ENCODE results near the gene UPK3A.
"Not testable (repeated sequence)": the region's sequence is repeated elsewhere in the genome, so short reads cannot be mapped to it uniquely, and the experiment has no call there.

UPK3A gene

DNA sequence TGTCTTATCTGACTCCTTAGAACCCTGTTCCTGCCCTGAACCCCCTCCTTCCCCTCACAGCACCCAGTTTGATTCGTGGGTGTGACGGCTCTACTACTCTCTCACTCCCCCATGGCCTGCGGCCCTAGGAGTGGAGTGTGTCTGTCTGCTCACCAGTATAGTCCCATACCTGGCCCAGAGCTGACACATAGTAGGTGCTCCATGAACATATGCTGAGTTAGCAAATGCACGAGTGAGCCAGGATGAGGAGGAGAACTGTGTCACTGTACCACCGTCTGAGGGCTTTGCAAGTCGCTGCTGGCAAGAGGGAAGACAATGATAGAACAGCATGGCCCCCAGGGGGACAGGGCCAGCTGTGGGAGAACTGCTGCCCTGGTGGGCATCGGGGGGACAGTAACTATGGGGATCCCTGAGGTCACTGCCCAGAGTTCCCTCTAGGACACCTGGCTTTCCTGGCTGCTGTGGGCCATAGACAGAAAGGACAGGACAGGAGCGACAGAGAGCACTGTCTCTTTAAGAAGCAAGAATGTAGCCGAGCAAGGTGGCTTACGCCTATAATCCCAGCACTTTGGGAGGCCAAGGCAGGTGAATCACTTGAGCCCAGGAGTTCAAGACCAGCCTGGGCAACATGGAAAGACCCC is 24.9 kb upstream of the UPK3A start:
- DNase-seq, result no peak

DNA sequence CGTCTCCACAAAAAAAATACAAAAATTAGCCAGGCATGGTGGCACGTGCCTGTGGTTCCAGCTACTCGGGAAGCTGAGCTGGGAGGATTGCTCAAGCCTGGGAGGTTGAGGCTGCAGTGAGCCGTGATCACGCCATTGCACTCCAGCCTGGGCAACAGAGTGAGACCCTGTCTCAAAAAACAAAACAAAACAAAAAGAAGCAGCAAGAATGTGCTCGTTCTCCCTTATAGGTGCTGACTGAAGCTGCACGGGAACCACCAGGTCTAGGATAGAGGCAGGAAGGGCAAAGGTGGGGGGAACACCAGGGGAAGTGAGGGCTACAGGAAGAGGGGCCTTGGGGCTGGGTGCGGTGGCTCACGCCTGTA is 24.4 kb upstream of the UPK3A start:
- DNase-seq, result not testable (repeated sequence)

DNA sequence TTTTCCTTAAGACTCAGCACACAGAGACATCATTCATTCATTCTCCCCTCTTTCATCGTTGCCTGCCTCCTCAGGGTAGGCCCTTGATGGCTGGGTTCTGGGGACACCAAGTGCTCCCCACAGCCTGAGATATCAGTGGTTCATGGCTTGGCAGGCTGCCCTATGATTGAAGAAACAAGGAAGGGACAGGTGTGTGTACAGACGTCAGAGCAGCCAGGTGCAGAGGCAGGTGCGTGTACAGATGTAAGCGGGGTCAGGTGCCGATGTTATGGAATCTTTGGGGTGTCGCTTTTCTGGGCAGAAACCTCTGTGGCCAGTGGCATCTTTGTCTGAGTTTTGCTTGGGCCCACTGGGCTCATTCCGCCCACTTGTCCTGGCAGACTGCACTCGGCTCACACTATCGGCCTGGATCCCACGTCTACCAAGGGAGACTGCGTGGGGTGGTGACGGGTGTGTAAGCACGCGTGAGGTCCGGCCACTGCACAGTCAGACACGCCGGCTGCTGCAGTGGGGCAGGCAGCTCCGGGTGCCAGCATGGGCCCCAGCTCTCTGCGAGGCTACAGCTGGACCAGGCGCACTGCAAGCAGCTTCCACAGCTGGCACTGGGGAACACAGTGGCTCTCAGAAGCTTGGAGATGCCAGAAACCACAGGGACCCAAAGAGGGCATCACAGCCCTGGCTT is 23.2 kb upstream of the UPK3A start:
- DNase-seq, result no peak

DNA sequence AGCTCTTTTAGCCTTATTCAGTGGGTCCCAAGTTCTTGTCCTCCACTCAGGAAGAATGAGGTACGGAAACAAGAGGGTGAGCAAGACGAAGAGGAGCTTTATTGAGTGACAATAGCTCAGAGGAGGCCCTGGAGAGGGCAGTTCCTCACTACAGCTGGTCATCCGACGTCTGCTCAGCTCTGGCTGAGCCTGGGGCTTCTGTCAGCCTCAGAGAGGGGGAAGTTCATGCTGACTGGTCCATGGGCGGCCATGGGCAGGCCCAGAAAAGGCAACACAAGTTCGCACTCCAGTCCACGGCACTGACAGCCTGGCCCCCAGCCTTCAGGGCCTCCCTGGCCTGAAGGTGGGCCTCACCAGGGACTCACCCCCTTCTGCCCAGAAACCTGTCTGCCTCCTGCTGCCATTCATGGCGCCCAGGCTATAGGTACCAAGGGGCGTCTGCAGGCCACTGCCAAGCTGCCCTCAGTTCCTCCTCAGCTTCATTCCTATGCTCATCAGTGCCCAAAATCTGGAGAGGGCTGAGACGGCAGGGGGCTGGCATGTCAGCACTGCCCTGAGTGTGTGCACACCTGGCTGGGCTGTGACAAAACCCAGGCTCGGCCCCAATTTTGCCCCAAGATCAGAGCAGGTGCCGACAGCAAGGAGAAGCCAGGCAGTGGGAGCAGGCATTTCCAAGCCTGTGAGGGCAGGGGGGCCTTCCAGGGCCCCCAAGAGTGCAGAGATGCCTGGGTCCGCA is 22.4 kb upstream of the UPK3A start:
- no peak for DNase-seq

DNA sequence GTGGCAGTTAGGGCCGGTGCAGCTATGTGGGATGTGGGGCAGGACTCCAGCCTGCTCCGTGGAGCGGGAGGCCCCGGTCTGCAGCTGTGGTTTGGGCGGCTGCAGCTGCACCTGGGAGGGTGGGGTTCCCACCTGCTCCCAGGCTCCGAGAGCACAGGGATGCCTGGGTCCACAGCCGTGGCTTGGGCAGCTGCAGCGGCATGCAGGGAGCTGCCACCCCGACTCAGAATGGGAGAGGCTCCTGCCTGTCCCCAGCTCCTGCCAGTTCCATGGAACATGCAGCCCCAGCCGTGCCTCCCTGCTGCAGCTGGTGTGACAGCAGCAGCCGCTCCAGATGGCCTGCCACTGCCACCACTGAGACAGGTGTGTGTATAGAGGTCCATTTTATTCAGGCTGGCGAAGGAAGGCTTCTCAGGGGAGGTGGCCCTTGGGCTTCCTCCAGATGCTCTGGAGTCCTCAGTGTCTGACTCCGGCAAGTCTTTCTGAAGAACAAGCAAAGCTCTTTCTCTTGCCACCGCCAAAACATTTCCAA is 21.8 kb upstream of the UPK3A start:
- no peak for DNase-seq

DNA sequence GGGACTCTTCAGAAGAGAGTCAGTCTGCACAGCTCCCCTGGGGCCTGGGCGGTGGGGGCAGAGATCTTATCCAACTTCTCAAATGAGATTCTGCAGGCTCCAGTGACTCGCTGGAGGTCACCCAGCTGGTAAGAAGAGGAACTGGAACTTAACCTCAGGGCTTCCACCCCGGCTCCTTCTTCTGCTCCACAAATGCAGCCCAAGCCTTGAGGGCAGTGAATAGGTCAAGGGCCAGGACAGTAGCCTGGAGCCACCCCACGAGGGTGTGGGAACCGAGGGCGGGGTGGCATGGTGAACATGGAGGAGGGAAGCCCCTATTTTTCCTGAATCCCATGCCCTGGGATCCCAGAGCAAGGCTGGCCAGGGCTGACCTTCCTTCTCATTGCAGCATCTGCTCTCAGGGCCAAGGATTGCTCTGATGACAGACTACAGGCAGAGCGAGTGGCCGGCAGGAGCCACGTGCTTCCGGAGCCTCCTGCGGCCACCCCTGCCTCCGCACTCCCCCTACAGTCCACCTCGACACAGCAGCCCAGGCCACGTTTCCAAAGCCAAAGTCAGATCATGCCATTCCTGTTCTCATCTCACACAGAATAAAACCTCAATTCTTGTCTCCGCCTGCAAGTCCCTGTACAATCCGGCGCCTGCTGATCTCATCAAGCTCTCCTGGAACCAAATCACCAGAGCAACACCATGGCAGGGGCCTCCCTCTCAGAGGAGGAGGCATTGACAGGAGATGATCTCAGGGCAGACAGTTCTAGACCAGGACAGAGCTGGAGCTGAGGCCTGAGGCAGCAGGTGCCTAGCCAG is 21.1 kb upstream of the UPK3A start:
- no peak for DNase-seq

DNA sequence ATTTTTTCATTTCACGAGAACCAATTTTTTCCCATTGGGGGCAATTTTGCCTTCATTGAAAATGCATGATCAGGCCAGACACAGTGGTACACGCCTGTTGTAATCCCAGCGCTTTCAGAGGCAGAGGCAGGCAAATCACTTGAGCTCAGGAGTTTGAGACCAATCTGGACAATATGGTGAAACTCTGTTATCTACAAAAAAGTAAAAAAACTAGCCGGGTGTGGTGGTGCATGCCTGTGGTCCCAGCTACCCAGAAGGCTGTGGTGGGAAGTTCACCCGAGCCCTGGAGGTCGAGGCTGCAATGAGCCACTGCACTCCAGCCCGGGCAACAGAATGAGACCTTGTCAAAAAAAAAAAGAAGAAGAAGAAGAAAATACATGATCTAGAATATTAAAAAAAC is 19.2 kb upstream of the UPK3A start:
- no peak for DNase-seq

DNA sequence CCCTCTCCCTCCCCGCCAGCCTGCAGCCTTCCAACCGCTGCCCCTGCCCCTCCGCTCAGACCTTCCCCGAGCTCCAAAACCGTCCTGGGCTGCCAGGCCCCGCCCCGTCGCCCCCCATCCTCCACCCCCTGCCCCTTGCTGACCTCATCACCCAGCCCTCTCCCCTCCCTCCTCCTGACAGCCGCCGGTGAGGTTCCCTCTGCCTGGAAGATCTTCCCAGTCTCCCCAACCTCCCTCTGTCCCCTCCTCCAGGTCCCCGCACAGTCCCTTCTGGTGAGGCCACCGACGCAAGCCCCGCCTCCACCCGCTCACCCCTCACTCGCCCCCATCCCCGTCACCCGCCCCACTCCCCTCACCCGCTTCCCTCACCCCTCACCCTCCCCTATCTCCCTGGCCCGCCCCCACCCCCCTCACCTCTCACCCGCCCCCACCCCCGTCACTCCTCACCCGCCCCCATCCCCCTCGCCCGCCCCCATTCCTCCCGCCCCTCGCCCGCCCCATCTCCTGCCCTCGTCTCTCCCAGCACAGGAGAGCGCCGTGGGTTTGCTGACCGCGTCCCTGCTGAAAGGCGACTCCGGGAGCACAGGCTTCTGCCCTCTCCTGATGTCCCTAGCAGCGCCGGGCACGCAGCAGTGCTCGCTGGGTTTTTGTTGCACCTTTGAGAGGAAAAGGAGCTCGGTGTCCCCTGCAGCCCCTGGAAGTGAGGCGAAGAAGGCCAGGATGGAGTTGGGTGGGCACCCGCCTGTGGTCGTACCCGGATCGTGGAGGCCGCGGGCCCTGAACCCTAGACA is 16.4 kb upstream of the UPK3A start:
- peak; percentile 54 to 65 for DNase-seq

DNA sequence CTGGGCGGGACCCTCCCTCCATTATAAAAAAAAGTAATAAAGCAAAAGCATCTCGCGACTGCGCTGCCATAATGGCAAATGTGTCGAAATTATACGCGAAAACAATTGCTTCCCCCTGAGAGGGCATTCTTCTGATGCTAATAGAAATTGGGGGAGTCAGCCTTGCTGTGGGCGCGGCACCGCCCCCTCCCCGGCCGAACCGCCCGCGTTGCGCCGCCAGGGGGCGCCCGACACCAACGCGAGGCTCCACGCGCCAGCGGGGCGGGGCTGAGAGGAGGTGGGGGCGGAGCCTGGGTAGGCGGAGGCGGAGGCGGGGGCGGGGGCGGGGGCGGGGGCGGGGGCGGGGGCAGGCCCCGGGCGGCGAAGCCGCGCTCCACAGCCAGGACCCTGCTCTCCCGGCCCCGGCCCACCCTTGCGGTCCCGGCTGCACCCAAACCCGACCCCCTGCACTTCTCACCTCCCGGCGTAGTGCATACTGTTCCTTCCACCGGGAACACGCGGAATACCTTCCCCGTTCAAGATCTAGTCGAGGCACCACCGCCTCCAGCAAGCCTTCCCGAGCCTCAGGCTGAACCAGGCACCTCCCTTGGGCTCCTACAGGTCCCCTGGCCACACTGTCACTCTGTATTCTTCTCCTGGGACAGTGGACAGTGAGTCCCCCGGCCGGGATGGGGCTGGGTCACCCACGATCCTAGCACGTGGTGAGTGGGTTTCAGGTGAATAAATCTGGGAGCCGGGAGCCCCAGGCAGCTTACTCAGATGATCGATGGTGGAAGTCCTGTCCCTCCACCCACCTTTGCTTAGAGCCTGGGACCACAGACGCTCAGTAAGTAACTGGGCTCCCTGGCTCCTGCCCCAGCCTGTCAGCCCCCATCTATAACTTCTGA is 15.5 kb upstream of the UPK3A start:
- peak; percentile 45 to 85 for DNase-seq

DNA sequence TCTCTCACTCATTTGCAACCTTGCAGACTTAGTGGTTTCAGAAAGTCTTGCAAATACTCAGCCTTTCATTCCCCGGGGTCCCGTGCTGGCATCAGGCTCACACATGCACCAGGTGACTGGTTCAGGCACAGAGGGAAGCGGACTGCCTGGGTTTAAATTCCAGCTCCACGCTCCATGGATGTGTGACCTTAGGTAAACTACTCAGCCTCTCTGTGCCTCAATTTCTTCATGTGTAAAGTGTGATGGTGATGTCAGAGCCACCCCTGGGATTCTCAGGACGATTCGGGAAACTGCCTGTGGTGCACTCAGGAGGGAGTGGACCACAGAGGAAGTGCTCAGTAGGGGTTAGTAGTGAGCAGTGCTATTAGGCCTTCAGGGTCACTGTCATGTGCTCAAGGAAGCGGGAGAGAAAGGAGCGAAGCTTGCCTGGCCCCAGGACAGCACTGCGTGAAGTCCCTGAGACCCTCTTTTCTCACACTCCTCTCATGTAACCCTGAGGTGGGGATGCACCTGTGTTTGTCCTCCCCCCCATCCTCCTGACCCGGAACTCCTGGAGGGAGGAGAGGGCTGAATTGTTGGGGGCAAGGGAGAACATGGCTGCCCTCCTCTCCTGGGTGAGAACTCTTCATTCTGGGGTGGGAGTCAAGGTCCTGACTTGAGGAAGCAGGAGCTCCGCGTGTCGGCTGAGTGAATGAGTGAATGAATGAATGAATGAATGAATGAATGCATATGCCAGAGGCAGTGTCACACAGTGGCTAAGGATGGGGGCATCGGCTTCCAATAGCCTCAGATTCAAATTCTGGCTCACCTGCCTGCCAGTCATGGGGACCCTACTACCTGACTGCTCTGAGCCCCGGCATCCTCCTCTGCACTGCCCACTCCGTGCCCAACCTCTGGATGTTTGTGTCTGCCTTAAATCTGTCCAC is 14.4 kb upstream of the UPK3A start:
- DNase-seq, result no peak

DNA sequence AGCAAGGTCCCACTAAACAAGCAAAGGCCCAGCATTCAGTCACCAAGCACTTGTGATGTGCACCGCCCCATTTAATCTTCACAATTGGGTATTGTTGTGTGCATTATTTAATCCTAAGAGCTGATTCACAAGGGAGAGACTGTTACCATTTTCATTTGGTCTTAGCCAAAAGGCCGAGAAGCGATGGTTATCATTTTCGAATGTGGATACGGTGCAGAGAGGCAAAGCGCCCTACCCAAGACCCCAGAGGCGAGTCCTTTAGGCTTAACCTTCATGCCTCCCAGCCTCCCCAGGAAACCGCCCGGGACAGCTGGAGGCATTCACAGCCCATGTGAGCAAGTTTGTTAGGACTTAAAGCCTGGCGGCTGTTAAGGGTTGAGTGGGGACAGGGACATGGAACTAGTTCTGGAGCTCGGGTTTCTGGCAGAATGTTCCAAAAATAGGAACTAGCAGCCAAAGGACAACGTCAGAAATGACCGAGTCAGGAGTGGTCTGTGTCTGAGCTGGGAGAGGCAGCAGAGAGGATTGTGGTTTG is 13.0 kb upstream of the UPK3A start:
- no peak for DNase-seq

DNA sequence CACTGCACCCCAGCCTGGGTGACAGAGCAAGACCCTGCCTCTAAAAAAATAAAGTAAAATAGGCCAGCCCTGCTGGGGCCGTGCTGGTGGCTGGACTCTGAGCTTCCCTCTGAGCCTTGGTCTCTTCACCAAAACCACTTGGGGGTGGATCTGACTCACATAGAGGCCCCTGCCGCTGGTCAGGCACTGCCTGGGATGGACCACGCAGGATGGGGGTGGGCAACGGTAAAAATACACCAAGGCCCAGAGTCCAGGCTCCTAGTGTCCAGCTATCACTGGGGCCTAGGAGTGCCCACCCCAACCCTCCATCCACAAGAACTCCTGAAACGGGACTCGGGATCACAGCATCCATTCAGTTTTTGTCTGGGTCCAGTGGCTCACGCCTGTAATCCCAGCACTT is 12.3 kb upstream of the UPK3A start:
- no peak for DNase-seq

DNA sequence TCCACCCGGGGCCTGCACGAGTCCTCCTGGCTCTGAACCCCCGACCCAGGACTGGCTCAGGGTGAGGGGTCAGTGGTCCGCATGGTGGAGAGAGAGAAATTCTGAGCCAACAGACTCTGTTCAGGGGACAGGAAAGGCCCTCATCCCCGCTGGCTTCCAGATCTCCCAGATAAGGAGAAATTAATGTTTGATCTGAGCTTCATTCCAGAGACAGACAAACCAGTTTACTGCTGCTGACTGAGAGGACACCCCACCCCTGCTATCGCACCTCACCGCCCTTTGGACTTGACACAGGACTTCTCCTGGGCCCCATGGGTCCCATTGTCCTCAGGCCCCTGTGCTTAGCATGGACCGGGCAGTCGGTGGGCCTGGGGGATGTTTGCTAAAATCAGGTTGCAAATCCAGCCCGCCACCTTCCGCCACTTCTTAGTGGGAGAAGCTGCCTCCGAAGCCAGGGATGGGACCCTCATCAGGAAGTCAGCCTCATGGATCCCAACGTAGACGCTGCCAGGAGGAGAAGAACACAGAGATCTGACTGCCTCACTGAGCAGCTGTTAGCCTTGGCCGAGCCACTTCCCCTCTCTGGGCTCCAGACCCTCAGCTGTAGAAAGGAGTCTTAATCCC is 11.2 kb upstream of the UPK3A start:
- DNase-seq, result no peak

DNA sequence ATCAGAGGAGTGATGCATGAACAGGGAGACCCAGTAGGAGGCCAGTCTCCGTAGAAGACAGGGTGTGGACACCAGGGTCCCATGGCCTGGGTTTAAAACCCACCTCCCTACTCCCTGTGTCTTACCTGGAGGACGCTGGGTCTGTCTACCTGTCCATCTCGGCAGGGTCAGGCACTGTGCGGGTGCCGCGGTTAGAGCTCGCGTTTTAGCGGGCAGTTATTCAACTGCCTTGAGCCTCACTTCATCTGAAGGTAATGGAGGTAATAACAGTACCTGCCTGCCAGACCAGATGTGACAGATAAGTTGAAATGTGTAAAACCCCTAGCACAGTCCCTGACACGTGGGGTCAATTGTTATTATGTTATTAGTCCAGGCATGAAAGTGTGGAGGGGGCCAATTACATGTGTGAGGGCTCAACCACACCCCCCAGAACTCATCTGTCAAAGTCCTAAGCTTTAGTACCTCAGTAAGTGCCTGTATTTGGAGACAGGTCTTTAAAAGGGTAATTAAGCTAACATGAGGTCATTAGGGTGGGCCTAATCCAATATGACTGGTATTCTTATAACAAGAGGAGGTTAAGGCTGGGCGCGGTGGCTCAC is 8.1 kb upstream of the UPK3A start:
- no peak for DNase-seq

DNA sequence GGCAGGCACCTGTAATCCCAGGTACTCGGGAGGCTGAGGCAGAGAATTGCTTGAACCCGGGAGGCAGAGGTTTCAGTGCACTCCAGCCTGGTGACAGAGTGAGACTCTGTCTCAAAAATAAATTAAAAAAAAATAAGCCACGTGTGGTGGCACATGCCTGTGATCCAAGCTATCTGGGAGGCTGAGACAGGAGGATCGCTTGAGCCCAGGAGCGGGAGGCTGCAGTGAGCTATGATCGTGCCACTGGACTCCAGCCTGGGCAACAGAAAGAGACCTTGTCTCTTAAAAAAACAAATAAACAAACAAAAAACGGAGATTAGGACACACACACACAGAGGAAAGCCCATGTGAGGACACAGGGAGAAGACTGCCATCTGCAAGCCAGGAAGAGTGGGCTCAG is 7.0 kb upstream of the UPK3A start:
- not testable (repeated sequence) for DNase-seq

DNA sequence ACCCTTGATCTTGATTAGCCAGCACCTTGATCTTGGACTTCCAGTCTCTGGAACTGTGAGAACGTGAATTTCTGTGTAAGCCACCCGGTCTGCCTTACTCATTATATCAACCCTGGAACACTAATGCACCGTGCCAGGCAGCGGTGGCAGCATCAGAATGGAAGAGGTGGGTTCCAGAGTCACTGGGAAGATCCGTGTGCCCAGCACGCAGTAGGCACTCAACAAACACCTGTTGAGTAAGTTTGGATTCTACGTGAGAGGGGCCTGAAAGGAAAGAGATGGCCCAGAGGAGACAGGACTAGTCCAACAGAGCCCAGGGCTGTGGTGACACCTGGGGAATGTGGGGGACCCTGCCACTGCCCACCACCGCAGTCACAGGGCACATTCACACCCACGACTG is 6.6 kb upstream of the UPK3A start:
- no peak for DNase-seq

DNA sequence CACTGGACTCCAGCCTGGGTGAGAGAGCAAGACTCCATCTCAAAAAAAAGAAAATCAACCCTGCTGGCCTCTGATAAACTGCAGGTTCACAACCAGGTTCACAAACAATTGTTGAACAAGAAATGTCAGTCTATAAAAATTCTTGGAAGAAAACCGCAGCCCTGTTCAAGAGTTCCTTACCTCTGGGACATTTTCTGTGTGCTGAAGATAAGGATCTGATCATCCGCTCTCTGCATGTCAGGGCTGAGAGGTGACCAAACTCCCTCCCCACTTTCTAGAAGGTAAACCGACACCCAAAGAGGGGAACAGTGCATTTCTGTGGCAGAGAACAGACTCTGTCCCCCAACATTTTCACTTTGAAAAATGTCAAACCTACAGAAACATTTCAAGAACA is 4.2 kb upstream of the UPK3A start:
- DNase-seq, result no peak

DNA sequence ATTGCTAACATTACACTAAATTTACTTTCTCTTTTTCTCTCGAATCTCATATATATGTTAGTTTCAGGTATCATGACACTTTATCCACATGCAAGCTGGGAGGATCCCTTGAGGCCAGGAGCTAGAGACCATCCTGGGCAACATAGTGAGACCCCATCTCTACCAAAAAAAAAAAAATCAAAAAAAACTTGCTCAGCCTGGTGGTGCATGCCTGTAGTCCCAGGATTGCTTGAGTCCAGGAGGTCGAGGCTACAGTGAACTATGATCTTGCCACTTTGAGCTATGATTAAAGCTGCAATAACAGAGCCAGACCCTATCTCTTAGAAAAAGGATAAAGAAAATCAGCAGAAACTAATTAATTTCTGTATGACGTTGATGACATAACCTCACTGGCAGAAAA is 3.7 kb upstream of the UPK3A start:
- no peak for DNase-seq

Data from NCI-H1930 (cell line).